CD4-positive, alpha-beta T cell treated with Interleukin-10 for 1 hour (primary cell): Measurements from ENCODE around the gene APOC4.
A peak's percentile ranks its signal among the peaks of the same experiment; 100 is the strongest.
"Not testable (repeated sequence)": the region's sequence is repeated elsewhere in the genome, so short reads cannot be mapped to it uniquely, and the experiment has no call there.

Experiments used
- DNase-seq: peaks from one replicate; pipeline ENCODE4 v3.0.0-alpha.2; 2020

Gene APOC4

DNA sequence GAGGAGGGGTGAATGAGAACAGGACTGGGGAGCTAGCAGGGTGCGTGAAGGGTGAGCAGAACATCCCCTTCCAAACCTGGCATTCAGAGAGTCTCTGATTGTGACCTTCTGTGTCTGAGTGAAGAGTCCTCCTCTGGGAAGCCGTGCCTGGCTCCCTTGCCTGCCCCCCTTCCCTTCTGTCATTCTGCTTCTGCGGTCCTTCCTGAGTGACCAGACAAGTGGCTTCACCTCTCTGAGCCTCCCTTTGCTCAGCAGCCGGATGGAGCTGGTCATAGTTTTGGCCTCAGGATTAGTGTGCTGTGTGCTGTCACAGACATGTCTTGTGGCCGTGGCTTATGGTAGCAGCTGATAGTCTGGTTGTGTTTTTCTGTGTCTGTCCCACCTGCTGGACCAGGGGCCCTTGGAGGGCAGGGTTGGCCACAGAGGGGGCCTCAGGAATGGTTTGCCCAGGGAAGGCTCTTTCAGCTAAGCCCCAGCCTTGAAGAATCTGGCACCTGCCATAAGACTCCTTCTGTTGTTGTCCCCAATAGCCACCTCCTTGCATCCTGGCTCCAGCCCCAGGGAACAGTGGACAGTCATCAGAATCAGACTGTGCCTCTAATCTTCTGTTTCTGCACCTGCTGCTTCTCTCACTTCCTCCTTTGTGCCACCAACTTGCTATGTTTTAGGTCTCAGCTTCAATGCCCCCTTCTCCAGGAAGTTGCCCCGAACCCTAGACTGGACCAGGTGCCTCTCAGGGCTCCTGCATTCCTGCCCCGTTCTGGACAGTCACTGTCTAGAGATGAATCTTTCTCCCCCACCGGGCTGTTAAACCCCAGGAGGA is 19.1 kb downstream of the APOC4 start:
- DNase-seq, result no peak

- DNase-seq, result no peak
Observed at GRCh38 chr19:44961821-44962220, 19.8 kb downstream of the APOC4 start.

DNA sequence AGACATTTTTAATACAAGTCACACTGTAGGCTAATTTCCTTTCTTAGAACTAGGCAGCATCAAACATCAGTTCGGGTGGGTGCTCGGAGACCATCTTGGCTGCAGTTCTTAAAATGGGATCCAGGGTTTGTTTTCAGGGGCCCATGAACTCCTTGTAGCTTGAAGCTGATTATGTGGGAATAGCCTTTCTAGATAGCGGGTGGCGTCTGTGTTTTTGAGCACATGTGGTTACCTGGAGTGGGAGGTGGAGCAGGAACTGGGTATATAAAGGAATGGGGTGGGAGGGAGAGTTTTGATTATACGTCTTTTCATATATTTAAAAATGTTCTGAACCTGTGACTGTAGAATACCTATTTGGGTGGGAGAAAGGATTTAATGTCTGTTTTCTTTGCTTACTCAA is 26.1 kb downstream of the APOC4 start:
- no peak for DNase-seq

DNA sequence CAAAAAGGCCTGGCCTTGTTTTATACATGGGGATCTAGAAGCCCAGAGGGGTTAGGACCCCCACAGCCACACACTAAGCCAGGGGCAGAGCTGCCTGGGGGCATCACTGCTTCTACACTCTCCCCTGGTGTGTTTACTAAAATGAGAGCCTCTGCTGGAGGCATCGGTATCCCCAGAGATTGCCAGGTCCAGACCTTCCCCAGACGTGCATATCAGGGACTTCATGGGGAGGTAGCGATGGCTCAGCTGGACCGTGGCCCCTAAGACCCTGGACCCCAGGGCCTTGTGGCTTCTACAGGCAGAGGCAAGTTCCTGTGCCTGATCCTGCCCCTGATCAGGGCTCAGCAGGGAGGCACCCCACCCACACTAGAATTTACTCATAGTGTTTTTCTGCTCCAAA is 26.6 kb downstream of the APOC4 start:
- no peak for DNase-seq

DNA sequence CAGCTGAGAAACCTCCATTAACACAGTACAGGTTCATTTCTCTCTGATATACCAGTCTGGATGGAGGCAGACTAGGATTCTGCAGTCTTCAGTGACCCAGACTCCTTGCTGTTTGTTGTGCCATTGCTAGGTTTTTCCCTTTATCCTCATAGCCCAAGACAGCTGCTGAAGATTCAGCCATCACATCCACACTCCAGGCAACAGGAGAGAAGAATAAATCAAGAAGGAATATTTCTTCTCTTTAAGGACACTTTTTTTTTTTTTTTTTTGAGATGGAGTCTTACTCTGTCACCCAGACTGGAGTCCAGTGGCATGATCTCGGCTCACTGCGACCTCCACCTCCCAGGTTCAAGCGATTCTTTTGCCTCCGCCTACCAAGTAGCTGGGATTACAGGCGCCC is 27.4 kb downstream of the APOC4 start:
- DNase-seq, result no peak

GRCh38 chr19:44971451-44971850 is 29.4 kb downstream of the APOC4 start:
- not testable (repeated sequence) for DNase-seq

DNA sequence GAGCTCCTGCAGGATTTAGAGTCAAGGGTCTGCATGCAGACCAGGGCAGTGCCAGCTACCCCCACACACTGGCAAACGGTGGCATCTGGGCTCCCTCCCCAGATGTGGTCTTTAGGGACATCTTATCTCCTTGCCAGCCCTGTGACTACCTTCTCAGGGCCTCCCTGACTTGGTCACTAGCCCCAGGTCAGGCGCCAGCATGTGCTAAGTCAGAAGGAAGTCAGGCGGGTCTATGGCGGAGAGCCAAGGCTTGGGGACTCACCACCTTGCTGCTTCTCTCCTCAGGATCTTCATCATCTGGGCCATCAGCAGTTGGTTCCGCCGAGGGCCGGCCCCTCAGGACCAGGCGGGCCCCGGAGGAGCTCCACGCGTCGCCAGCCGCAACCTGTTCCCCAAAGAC is 30.8 kb downstream of the APOC4 start:
- no peak for DNase-seq

DNA sequence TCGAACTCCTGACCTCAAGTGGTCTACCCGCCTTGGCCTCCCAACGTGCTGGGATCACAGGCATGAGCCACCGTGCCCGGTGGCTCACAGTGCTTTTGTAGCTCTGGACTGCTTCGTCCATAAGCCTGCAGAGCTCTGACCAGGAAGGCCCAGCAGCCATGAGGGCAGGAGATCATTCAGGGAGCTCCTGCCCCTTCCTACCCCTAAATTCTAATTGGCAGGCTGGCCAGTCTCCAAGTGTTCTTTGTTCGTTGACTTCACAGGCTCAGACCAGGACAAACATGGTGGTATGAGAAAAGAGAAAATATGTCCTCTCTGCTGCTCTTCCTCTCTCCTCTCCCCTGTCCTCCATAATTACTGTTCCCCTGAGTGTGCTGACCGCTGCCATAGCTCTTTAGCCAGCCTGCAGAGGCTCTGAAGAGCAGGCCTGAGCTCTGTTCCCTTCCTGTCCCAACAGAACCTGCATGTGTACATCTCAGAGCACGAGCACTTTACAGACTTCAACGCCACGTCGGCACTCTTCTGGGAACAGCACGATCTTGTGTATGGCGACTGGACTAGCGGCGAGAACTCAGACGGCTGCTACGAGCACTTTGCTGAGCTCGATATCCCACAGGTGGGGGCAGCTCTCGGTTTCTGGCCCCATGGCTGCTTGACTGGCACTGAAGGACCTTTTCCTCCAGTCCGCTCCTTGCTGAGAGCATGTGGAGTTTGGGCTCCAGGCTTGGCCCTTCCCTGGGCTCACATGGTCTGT is 32.1 kb downstream of the APOC4 start:
- DNase-seq, result no peak

DNA sequence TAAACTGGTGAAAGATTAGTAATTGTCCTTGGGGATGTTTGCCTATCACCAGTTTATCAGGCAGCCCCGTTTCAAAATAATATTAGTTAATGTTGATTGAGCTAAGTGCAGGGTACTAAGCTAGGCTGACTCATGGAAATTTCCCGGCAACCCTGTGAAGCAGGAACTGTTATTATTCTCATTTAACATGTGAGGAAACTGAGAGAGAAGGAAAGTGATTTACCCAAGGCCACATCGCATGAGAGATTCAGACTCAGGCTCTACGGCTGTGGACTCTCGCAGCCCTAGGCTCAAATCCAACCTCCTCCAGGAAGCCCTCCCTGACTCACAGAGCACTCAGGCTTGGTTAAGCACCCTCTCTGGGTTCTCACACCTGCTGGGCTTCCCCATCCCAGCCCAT is 32.8 kb downstream of the APOC4 start:
- DNase-seq, result no peak

DNA sequence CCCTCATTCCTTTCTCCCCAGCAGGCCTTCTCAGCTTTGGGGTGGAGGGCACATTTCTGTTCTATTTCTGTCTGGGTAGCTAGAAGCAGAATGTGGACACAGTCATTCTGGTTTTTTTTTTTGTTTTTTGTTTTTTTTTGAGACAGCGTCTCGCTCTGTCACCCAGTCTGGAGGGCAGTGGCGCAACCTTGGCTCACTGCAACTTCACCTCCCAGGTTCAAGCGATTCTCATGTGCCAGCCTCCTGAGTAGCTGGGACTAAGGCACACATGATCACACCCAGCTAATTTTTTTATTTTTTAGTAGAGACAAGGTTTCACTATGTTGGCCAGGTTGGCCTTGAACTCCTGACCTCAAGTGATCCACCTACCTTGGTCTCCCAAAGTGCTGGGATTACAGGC is 33.4 kb downstream of the APOC4 start:
- no peak for DNase-seq

DNA sequence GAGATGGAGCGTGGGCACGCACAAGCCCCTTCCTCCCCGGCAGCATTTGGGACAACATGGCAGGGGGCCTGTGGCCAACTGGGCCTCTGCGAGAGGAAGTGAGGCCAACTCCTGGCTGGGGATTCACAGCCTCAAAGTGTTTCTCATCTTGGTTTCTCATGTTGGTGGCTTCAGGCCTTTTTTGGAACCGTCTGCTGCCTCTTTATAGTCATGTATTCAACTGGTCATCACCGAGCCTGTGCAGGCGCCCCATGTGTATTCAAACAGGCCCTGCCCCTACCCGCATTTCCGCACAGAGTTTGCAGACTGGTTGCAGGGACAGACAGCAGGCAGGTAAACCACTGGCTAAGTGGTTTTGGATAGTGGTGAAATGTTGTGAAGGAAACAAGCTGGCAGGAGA is 42.0 kb downstream of the APOC4 start:
- no peak for DNase-seq

- DNase-seq, result no peak
Observed at GRCh38 chr19:44985445-44985844, 43.4 kb downstream of the APOC4 start.

GRCh38 chr19:44986389-44986788 is 44.4 kb downstream of the APOC4 start:
- no peak for DNase-seq

DNA sequence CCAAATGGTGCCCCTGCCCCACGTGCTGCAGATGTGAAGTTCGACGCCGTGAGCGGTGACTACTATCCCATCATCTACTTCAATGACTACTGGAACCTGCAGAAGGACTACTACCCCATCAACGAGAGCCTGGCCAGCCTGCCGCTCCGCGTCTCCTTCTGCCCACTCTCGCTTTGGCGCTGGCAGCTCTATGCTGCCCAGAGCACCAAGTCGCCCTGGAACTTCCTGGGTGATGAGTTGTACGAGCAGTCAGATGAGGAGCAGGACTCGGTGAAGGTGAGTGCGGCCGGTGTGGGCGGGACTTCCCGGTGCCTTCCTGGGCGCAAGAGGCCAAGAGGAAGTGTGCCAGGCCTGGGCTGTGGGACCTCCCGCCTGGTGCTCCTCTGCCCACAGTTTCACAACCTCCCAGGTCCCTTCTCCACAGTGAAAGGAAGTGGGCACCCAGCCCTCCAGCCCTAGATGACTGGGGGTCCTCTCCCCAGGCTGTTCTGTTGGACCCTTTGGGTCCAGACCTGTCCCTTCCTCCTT is 45.2 kb downstream of the APOC4 start:
- DNase-seq, result no peak

DNA sequence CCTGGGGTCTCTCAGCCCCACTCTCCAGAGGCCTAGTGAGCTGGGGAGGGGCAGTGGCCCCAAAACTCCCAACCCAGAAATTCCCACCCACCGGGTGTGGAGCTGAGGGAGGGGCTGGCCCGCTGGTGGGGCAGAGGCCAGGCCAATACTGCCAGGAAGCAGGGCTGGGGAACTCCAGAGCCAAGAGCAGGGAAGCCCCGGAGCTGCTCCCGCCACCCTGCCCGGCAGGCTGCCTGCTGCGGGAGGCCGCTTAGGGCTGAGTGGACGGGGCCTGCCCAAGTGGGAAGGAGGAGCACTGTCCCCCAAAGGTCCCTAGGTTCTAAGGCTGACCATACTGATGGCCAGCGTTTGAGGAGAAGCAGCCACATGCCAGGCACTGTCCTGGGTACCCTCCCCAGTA is 46.2 kb downstream of the APOC4 start:
- no peak for DNase-seq

- DNase-seq, result peak; percentile 71
Observed at GRCh38 chr19:44988896-44989556, 47.0 kb downstream of the APOC4 start.

DNA sequence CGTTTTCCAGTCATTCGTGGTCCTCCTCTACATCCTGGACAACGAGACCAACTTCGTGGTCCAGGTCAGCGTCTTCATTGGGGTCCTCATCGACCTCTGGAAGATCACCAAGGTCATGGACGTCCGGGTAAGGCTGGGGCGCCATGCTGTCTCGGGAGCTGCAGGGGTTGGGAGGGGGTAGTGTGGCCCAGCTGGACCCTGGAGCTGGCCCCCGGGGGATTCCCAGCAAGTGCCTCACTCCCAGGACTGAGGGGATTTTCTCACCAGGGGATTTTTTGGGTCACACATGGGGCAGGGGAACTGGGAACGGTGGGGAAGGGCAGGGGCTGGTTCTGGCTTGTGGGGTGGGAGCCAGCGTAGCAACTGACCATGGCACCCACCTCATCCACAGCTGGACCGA is 48.4 kb downstream of the APOC4 start:
- no peak for DNase-seq

DNA sequence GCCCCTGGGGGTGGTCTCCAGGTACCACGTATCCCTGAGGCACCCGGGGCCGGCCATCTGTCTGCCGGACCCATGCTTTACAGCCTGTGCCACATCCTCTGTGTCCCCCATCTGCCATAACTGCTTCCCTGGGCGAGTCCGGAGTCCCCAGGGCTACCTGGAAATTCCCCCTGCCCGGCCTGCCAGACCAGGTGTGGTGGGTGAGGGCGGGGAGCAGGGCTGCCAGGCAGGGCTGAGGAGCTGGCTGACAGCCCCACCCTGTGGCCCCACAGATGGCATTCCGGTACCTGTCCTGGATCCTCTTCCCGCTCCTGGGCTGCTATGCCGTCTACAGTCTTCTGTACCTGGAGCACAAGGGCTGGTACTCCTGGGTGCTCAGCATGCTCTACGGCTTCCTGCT is 48.9 kb downstream of the APOC4 start:
- DNase-seq, result no peak

DNA sequence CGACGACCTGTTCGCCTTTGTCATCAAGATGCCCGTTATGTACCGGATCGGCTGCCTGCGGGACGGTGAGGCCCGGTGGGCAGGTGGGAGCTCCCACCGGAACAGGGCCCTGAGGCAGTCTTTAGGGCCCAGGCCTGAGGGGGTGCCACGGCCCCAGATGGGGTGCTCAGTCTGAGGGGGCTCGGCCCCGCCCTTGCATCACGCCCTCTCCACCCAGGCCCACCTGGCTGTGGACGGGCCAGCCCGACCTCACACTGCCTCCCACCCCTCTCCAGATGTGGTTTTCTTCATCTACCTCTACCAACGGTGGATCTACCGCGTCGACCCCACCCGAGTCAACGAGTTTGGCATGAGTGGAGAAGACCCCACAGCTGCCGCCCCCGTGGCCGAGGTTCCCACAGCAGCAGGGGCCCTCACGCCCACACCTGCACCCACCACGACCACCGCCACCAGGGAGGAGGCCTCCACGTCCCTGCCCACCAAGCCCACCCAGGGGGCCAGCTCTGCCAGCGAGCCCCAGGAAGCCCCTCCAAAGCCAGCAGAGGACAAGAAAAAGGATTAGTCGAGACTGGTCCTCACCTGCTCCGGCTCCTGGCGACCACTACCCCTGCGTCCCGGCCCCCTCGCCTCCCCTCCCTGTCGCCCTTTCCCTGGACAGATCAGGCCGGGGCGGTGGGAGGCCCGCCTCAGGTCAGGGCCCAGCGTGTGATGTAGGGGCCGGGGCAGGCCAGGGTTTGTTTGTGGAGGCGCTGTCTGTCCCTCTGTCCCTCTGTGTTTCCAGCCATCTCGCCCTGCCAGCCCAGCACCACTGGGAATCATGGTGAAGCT is 50.5 kb downstream of the APOC4 start:
- DNase-seq, result no peak

GRCh38 chr19:44993526-44993925 is 51.5 kb downstream of the APOC4 start:
- DNase-seq, result no peak

DNA sequence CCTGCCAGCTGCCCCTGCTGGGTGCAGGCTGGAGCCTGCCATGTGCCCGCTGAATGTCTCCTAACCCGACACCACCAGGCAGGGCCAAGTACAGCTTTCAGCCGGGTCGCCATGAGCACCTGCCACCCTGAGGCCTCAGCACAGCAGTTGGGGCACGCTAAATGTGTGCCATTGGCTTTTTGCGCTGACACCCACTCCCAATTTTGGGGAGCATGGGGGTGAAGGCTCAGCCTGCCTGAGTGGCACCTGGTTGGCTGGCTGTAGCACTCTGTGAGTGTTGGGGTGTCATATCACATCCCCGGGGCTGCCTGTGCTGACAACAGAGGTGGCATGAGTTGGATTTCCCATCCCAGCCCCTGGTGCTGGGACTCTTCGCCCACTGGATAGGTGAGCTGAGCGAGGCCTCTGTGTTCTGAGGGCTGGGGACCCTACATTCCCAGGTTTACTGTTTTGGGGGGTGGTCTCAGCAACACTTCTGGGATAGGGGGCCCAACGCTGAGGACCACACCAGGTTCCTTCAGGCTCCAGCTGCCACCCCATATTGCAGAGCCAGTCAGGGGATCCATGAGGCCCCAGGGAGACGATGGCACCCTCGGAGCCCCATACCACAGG is 52.0 kb downstream of the APOC4 start:
- no peak for DNase-seq
